GM21576 (cell line): ENCODE data around the gene TRNT1.

Experiments
- ATAC-seq: cut with Tn5 transposase; IDR thresholded peaks from one replicate; pipeline ENCODE4 v1.9.1; 2021; ENCODE audit warnings: mild to moderate bottlenecking, moderate library complexity; ENCODE audit not compliant: unreplicated experiment

Gene TRNT1

DNA sequence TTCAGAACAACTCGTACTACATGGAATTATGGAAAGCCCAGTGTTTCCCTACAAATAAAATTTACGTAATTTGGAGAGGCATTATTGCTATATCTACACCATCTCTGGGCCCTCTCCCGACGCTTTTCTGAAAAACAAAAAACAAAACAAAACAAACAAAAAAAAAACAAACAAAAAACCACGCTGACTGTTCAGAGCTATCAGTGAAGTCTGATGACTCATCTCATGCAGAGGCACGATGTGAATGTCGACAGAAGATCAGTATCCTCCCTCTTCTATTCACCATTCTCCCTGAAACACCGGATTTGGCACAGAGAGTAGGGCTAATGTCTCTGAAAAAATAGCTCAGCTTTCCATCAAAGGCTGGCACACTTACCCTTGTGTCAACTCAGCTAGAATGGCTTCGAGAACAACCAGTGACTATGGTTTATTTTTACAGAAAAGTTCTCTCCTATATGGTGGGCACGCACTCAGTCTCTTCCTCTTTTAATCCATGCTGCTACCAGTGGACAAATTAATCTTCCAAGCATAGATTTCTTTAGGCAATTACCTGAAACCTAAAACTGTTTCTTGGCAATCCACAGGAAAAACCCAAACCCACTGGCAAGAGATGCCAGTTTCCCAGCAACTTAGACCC is 51.2 kb downstream of the TRNT1 start:
- no peak for ATAC-seq

GRCh38 chr3:3178498-3179328 is 52.0 kb downstream of the TRNT1 start:
- no peak for ATAC-seq

GRCh38 chr3:3179407-3180094 is 52.8 kb downstream of the TRNT1 start, which contains the start of gene CRBN:
CRBN (minus strand) TSS chr3:3179691; CDS start chr3:3179687, 4 bp downstream.
- peak; percentile 98 for ATAC-seq

GRCh38 chr3:3180456-3180855 is 53.7 kb downstream of the TRNT1 start:
- no peak for ATAC-seq

DNA sequence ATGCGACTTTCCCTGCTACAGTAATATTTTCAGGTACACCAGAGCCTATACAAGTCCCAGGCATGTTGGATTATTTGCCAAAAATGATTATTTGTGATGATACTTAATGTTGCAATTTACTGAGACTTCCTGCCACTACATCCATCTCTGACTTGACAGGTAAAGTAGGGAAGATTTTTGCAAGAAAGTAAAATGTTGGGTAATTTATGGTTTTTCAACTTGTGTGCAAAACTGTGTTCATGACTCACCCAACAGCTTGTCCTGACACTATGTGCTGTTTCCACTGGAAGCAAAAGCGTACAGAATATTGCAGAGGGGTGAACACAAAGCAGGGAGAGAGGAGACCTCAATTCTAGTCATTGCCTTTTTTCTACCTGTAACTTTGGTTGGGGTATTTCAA is 58.1 kb downstream of the TRNT1 start:
- ATAC-seq = no peak

GRCh38 chr3:3189102-3189727 is 62.5 kb downstream of the TRNT1 start:
- no peak for ATAC-seq

GRCh38 chr3:3189961-3190360 is 63.2 kb downstream of the TRNT1 start:
- ATAC-seq = no peak

DNA sequence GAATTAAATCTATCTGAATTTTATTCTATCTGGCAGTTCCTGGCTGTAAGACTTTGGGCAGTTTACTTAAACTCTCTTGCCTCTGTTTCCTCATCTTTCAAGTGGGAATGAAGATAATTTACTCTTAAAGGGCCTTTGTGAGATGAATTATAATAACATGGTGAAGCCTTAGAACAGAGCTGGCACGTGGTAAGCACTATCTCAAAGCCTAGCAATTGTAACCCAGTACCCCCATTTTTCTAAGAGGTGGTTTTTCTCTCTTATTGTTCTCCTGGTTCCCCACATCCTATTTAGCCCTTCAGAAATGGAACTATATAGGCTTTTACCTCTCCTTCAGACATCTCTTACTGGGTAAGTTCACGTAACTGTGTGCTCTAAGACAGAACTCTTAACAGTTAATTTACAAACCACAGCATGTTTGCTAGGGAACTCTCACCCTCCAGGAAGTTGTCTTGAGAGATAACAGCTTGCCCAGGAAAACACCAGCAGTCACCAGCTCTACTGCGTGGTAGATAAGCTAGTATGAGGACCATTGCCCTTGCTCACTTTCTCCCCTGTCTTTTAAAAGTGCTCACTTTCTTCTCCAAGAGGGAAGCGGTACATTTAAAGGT is 65.0 kb downstream of the TRNT1 start:
- no peak for ATAC-seq

GRCh38 chr3:3192286-3192675 is 65.5 kb downstream of the TRNT1 start:
- no peak for ATAC-seq

- no peak for ATAC-seq
Measured at GRCh38 chr3:3194861-3195260, 68.1 kb downstream of the TRNT1 start.

DNA sequence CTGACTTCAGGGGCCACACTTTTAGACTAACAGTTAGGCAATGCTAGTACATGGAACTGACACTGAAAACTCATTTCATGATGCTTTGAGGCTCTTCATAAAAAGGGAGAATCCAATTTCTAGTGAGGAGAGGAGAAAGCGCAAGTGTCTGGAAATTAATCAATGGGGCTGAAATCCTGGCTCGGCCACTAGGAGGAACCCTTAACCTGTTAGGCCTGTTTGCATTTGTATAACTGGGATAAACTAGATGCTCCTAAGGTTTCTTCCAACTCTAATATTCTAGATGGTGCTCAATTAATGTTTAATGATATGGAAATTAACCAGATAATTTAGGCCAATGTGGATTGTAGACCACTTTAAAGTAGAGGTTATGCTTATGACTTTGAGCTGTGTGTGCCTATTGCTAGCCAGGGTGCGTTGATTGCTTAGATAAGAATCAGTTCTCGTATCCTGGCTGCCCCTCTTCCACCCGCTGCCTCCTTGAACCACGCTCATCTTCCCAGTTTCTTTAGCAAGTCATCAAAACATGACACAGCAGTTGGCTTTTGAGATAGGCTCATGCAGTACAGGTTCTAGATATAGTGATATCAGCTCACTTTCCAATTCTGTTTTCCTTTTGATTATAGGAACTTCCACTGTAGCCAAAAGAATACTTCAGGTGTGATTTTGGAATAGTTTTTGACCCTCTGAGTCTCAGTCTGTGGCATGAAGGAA is 69.6 kb downstream of the TRNT1 start:
- no peak for ATAC-seq
